Tibial nerve (tissue), 4 donors: ENCODE measurements around the gene PLEKHG1.

ENCODE experiments used
- CTCF ChIP-seq, 5 experiments: fragments of 200-600 bp in 3 of 5; fragments of 450-650 bp in 2 of 5; sonication (generic) in 3 of 5; IDR thresholded peaks; one replicate each; pipeline ENCODE4 v1.5.1; 2016 to 2019; ENCODE audit warnings: antibody characterized with exemption in 5 of 5, mild to moderate bottlenecking in 3 of 5, moderate library complexity in 2 of 5
- EP300 ChIP-seq, 2 donors: sonication (generic); formaldehyde crosslinking; IDR thresholded peaks; one replicate each; pipeline ENCODE4 v1.6.1; 2017; ENCODE audit warnings: antibody characterized with exemption in 2 of 2, mild to moderate bottlenecking in 1 of 2

GRCh38 chr6:150588888-150589499 is 10.7 kb upstream of the PLEKHG1 start:
- no peak for TF ChIP-seq CTCF (IDR thresholded peaks at IDR 0.05)
- TF ChIP-seq EP300 (IDR thresholded peaks at IDR 0.05): no peak
